Prostate gland (tissue), 2 donors: ENCODE results near the gene AGBL4.

Experiments
- POLR2A ChIP-seq: fragments of 450-650 bp; IDR thresholded peaks from one replicate; pipeline ENCODE4 v1.6.1; 2016; ENCODE audit warnings: antibody characterized with exemption, mild to moderate bottlenecking
- POLR2AphosphoS5 ChIP-seq: sonication (generic); formaldehyde crosslinking; IDR thresholded peaks from one replicate; pipeline ENCODE4 v1.6.1; 2017; ENCODE audit warnings: antibody characterized with exemption
- TF ChIP-seq, protein P1 (sequence below), 4 experiments: fragments of 200-600 bp in 2 of 4; fragments of 450-650 bp in 2 of 4; sonication (generic) in 2 of 4; IDR thresholded peaks; 1 replicate in 3 of 4; 2 replicates in 1 of 4; pipeline ENCODE4 v1.5.1; 2016 to 2019; ENCODE audit warnings: antibody characterized with exemption in 4 of 4, mild to moderate bottlenecking in 2 of 4, moderate library complexity in 2 of 4

GRCh38 chr1:49111931-49112330 lies 911.8 kb downstream of the AGBL4 start:
- TF ChIP-seq POLR2A (no peak), POLR2AphosphoS5 (no peak)
- TF ChIP-seq, protein P1, sequence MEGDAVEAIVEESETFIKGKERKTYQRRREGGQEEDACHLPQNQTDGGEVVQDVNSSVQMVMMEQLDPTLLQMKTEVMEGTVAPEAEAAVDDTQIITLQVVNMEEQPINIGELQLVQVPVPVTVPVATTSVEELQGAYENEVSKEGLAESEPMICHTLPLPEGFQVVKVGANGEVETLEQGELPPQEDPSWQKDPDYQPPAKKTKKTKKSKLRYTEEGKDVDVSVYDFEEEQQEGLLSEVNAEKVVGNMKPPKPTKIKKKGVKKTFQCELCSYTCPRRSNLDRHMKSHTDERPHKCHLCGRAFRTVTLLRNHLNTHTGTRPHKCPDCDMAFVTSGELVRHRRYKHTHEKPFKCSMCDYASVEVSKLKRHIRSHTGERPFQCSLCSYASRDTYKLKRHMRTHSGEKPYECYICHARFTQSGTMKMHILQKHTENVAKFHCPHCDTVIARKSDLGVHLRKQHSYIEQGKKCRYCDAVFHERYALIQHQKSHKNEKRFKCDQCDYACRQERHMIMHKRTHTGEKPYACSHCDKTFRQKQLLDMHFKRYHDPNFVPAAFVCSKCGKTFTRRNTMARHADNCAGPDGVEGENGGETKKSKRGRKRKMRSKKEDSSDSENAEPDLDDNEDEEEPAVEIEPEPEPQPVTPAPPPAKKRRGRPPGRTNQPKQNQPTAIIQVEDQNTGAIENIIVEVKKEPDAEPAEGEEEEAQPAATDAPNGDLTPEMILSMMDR (IDR thresholded peaks at IDR 0.05): no peak
